GM19468 (cell line): ENCODE data around the gene CSNK2A2.

Experiments
- ATAC-seq: cut with Tn5 transposase; IDR thresholded peaks from one replicate; pipeline ENCODE4 v1.9.1; 2021; ENCODE audit warnings: mild to moderate bottlenecking, moderate library complexity, moderate number of reproducible peaks; ENCODE audit not compliant: unreplicated experiment; ENCODE audit errors: extremely low read depth

The CSNK2A2 gene

DNA sequence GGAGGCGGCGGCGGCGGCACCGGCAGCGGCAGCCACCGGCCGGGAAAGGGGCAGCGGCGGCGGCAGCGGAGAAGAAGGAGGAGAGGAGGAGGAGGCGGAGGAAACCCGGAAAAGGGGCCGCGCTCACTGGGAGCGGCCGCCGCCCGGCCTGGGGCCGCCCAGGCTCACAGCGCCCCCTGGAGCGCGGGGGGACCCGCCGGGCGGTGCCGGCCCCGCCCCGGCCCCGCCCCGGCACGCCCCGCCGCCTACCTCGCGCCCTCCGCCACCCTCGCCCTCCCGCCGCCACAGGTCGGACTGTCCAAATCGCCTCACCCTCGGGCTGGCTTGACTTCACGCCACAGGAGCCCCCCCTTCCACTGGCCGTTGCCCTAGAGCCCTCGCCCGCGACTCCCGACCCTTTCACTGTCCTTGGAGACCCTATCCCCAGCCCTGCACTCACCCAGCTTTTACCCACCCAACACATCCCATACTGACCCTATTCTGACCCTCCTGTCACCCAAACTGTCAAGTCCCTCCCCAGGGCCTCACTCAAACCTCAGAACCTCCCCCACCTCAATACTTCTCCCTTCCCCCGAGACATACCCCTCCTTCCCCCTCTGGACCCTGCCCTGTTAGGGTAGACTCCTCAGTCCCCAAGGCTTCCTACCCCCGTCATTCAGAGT, at the start of gene CSNK2A2:
CSNK2A2 (minus strand) TSS at position 85 of the 662 bp plus-strand sequence. CDS start 370 bp downstream, outside the sequence.
- peak; percentile 72 for ATAC-seq

- peak; percentile 98 for ATAC-seq
Observed at GRCh38 chr16:58243528-58244004, 45.7 kb upstream of the CSNK2A2 start.

DNA sequence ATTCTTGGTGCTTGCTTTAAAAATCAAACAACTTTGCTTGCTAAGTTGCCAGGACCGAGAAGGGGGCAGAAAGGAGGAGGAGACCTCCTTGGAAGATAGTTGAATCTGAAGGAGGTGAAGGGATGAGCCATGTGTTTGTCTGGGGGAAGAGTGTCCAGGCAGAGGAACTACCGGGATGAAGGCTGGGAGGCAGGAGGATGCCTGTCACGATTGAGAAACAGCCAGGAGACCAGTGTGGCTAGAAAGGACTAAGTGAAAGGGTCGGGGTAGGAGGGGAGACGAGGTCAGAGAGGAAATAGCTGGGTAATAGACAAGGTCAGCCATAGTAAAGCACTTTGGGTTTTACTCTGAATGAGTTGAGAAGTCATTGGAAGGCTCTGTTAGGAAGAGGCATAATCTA, 38.9 kb upstream of the CSNK2A2 start:
- ATAC-seq = no peak

- ATAC-seq = peak; percentile 94
Observed at GRCh38 chr16:58236231-58236690, 38.4 kb upstream of the CSNK2A2 start.

GRCh38 chr16:58235663-58236062, 37.8 kb upstream of the CSNK2A2 start:
- ATAC-seq = no peak

DNA sequence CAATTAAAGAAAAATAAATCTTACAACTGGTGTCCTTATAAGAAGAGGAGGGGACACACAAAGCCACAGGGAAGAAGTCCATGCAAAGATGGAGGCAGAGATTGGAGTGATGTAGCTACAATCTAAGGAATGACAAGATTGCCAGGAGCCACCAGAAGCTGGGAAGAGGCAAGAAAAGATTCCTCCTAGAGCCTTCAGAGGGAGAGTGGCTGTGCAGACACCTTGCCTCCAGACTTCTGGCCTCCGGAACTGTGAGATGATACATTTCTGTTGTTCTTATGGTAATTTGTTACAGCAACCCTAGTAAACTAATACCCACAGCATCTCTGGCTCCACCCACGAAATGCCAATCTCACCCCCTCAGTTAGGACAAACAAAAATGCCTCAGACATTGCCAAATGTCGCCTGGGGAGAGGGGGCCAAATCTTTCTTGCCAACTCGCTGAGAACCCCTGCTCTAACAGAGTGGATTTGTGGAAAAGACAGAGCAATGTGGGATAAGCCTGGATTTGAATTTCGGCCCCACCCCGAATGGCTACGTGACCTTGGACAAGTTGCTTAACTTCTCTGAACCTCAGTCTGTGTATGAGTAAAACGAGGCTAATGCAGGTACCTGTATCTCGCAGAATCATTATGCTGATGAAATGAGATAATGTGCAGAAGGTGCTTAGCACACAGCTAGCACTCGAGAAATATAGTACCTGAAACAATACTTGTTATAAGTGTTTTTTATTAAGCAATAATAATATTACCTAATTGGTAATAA, 37.1 kb upstream of the CSNK2A2 start:
- no peak for ATAC-seq

DNA sequence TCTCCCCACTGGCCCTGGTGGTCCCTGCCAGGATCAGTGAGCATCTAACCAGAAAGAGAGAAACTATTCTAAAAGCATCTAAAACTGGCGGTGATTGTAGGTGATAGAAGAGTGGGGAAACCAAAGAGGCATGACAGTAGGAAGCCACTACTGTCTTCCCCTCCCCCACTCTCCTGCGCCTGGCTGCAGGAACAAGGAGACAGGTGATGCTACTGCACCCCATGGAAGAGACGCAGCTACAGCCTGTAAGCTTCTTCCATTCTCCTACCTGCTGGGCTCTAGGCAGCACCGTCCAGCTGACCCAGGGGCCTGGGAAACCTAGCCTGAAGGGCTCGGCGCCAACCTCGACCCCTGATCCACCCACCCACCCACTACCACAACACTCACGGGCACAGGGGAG, 32.4 kb upstream of the CSNK2A2 start:
- ATAC-seq = no peak

GRCh38 chr16:58226790-58227189, 28.9 kb upstream of the CSNK2A2 start:
- ATAC-seq = no peak

DNA sequence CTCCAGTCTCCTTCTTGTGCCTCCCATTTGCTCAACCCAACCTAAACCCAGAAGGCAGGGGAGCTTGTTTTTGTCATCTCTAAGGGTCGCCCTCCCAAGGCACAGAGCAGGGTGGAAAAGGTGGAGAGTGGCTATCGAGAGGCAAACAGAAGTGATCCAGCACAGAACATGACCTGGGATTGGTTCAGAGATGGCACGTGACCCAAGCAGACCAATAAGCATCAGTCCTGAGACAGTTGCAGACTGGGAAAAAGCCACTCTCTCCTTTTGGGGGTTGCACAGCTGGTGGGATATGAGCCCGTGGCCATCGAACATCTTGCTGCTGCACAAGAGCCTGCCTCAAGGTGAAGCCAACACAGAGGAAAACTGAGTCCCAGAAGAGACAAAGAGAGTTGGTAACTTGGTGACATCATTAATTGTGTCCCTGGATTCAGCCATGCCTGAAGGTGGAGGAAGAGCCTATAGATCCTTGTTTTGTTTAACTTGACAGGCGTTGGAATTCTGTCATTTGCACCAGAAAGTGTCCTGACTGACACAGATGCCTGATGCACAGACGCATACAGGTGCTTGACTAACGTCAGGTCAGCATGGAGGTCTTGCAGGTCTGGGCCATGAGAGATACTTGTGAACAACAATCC, 28.2 kb upstream of the CSNK2A2 start:
- ATAC-seq = no peak

DNA sequence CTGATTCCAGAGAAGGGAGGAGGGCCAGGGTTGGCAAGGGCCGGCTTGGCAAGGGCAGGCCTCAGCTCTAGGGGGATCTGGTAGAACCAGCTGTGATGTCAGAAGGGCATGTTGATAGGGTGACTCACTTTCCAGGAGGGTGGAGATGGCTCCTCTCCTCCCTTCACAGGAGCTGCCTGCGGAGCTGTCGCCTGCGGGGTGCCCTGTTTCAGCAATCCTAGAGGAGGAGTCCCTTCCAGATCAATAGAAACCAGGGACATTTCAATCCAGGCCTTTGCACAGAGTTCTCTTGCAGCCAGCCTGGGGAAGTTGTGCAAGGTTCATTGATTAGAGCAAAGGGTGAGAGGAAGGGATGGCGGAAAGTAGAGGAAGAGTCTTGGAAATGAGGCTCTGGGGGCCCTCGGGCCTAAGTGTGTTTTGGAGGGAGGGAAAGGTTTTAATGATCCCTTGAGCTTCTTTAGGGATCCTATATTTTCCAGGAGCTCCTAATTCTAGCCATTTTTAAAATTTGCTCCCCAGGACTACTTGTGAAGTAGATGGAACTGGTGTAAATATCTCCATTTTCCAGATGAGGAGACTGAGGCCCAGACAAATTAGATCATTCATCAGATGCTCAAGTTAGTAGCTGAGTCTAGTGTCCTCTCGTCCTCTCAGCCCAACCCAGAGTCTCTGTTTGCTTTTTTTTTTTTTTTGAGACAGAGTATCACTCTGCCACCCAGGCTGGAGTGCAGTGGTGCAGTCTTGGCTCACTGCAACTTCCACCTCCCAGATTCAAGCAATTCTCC, 24.8 kb upstream of the CSNK2A2 start:
- no peak for ATAC-seq

DNA sequence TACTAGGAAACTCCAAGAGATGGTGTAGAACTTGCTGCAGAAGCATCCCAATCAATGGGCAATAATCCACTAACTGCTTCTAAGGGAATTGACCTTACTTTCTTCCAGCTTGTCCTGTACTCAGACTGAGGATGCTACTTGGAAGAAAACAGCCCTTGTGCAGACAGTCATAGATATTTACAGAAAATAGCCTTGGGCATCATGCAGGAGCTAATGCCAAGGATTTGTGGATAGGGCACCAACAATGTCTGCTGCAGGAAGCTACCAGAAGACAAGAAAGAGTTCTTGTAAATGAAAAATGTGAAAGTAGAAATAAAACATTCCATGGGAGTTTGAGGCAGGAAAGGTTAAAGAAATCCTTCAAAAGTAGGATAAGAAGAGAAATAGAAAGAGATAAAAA, 21.5 kb upstream of the CSNK2A2 start:
- no peak for ATAC-seq

DNA sequence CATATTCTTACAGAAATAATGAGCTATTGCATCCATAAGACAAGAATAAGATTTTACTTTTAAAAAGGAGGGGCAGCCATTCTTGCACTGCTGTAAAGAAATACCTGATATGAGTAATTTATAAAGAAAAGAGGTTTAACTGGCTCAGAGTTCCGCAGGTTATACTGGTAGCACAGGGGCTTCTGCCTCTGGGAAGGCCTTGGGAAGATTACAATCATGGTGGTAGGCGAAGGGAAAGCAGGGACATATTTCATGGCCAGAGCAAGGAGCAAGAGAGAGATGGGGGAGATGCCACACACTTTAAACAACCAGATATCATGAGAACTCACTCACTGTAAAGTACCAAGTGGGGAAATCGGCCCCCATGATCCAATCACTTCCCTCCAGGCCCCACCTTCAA, 20.9 kb upstream of the CSNK2A2 start:
- ATAC-seq = no peak

DNA sequence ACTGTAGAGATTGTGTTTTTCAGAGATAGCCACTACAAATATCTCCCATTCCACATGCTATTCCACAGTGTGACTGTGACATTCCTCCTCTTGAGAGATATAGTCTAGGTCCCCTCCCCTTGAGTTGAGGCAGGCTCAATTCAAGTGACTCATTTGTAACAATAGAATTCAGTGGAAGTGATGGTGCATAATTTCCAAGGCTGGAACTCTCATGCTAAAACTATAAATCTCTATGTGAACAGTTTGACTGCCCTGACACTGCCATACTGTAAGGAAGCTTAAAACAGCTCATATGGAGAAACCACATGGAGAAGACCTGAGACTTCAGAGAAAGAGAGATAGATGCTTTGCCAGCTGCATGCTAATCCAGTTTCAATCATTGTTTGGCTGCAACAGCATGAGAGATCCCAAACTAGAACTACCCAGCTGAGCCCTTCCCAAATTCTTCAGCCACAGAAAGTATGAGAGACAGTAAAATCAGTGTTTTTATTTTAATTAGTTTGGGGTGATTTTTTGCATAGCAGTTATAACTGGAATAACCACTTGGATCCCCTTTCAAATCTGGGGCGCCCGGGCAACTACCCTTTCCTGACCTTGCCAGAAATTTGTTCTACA, 19.5 kb upstream of the CSNK2A2 start:
- ATAC-seq = no peak

- no peak for ATAC-seq
Observed at GRCh38 chr16:58212824-58213655, 15.1 kb upstream of the CSNK2A2 start.

- ATAC-seq = no peak
Observed at GRCh38 chr16:58211846-58212245, 13.9 kb upstream of the CSNK2A2 start.

GRCh38 chr16:58211245-58211644, 13.3 kb upstream of the CSNK2A2 start:
- no peak for ATAC-seq

GRCh38 chr16:58205276-58206036, 7.5 kb upstream of the CSNK2A2 start:
- ATAC-seq = no peak

DNA sequence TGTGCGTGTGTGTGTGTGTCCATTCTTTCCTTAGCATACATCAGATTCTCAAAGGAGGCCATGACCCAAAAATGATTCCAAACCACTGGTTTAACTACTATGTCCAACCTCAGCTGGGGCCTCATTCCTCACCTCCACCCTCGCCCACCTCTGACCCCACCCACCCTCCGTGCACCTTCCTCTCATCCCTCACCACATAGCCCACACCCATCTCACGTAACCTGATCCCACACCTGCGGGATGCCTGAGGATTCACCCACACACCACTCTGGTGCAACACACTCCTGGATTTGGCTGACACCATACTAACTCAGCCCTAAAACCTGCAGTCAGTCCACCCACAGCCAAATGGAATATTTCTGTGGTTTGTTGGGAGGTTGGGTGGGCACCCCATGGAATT, 3.3 kb upstream of the CSNK2A2 start:
- no peak for ATAC-seq
